Measurements from ENCODE around the gene STX2. TPM values are rescaled to one million over a fixed set of nuclear protein-coding genes. Genes with fewer than 3 reads are reported as not detected.

STX2 gene
- total RNA-seq, 1 donor = 43.8 TPM

DNA sequence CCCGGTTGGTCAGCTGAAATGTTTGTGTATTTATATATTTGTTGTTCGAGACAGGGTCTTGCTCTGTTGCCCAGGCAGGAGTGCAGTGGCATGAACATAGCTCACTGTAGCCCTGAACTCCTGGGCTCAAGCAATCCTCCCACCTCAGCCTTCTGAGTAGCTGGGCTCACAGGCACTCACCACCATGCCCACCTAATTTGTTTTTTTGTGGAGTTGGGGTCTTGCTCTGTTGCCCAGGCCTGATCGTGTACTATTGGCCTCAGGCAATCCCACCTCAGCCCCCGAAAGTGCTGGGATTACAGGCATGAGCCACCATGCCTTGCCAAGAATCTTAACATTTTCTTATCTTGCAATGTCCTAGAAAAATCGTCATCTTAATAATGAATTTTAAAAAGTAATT lies 36.1 kb upstream of the STX2 start:
- Histone ChIP-seq H3K79me2 (ENCODE audit: insufficient read depth, low read length) (peaks cover 27% of the 10 kb centered on the region), H3K9me3 (ENCODE audit: low read depth, low read length) (no peaks in the 10 kb centered on the region), H4K20me1 (ENCODE audit: insufficient read depth, low read length) (peaks cover 36% of the 10 kb centered on the region), H2AFZ (ENCODE audit: low read length) (no peak overlapping the region), H3K36me3 (ENCODE audit: insufficient read depth, low read length) (peaks cover 47% of the 10 kb centered on the region), H3K4me3 (ENCODE audit: insufficient read depth, low read length) (no peak overlapping the region), H3K4me1 (ENCODE audit: insufficient read depth, low read length) (peaks cover 22% of the 10 kb centered on the region), H3K27ac (ENCODE audit: low read depth, low read length) (no peak overlapping the region), H3K4me2 (ENCODE audit: insufficient read depth, low read length) (no peak overlapping the region), H3K27me3 (ENCODE audit: insufficient read depth, low read length) (no peaks in the 10 kb centered on the region)
- no peak for DNase-seq (ENCODE audit: insufficient read length, low spot score, missing footprints)
- TF ChIP-seq, protein P1, sequence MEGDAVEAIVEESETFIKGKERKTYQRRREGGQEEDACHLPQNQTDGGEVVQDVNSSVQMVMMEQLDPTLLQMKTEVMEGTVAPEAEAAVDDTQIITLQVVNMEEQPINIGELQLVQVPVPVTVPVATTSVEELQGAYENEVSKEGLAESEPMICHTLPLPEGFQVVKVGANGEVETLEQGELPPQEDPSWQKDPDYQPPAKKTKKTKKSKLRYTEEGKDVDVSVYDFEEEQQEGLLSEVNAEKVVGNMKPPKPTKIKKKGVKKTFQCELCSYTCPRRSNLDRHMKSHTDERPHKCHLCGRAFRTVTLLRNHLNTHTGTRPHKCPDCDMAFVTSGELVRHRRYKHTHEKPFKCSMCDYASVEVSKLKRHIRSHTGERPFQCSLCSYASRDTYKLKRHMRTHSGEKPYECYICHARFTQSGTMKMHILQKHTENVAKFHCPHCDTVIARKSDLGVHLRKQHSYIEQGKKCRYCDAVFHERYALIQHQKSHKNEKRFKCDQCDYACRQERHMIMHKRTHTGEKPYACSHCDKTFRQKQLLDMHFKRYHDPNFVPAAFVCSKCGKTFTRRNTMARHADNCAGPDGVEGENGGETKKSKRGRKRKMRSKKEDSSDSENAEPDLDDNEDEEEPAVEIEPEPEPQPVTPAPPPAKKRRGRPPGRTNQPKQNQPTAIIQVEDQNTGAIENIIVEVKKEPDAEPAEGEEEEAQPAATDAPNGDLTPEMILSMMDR (IDR thresholded peaks at IDR 0.05; ENCODE audit: extremely low read depth, low read depth, low read length) = no peak

DNA sequence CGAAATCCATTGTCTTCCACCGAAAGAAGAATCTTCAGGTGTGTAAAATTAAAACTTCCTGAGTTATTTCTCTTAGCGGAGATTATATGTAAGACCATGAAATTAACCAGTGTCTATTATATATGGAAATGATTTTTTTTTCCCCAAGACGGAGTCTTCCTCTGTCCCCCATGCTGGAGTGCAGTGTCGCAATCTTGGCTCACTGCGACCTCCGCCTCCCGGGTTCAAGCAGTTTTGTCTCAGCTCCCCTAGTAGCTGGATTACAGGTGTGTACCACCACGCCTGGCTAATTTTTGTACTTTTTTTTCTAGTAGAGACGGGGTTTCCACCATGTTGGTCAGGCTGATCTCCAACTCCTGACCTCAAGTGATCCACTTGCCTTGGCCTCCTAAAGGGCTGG lies 35.6 kb upstream of the STX2 start:
- H3K27ac ChIP-seq (ENCODE audit: low read depth, low read length) = no peak overlapping the region
- no peaks in the 10 kb centered on the region for H3K9me3 ChIP-seq (ENCODE audit: low read depth, low read length)
- H3K36me3 ChIP-seq (ENCODE audit: insufficient read depth, low read length) = peaks cover 47% of the 10 kb centered on the region
- TF ChIP-seq, protein P1 (IDR thresholded peaks at IDR 0.05; ENCODE audit: extremely low read depth, low read depth, low read length) = no peak
- H3K4me3 ChIP-seq (ENCODE audit: insufficient read depth, low read length) = no peak overlapping the region
- peaks cover 19% of the 10 kb centered on the region for H3K4me1 ChIP-seq (ENCODE audit: insufficient read depth, low read length)
- peaks cover 36% of the 10 kb centered on the region for H4K20me1 ChIP-seq (ENCODE audit: insufficient read depth, low read length)
- DNase-seq (ENCODE audit: insufficient read length, low spot score, missing footprints) = no peak
- peaks cover 27% of the 10 kb centered on the region for H3K79me2 ChIP-seq (ENCODE audit: insufficient read depth, low read length)
- H3K27me3 ChIP-seq (ENCODE audit: insufficient read depth, low read length) = no peaks in the 10 kb centered on the region
- no peak overlapping the region for H2AFZ ChIP-seq (ENCODE audit: low read length)
- H3K4me2 ChIP-seq (ENCODE audit: insufficient read depth, low read length) = no peak overlapping the region

- Histone ChIP-seq H3K27me3 (ENCODE audit: insufficient read depth, low read length) (no peaks in the 10 kb centered on the region), H3K27ac (ENCODE audit: low read depth, low read length) (no peak overlapping the region), H3K4me2 (ENCODE audit: insufficient read depth, low read length) (peak overlapping the region; percentile 83), H2AFZ (ENCODE audit: low read length) (no peak overlapping the region), H4K20me1 (ENCODE audit: insufficient read depth, low read length) (peaks cover 36% of the 10 kb centered on the region), H3K79me2 (ENCODE audit: insufficient read depth, low read length) (peaks cover 27% of the 10 kb centered on the region), H3K9me3 (ENCODE audit: low read depth, low read length) (no peaks in the 10 kb centered on the region), H3K4me3 (ENCODE audit: insufficient read depth, low read length) (no peak overlapping the region), H3K4me1 (ENCODE audit: insufficient read depth, low read length) (peaks cover 19% of the 10 kb centered on the region), H3K36me3 (ENCODE audit: insufficient read depth, low read length) (peaks cover 47% of the 10 kb centered on the region)
- TF ChIP-seq, protein P1 (IDR thresholded peaks at IDR 0.05; ENCODE audit: extremely low read depth, low read depth, low read length) = no peak
- no peak for DNase-seq (ENCODE audit: insufficient read length, low spot score, missing footprints)
Observed at GRCh38 chr12:130873825-130874224, 34.8 kb upstream of the STX2 start.

DNA sequence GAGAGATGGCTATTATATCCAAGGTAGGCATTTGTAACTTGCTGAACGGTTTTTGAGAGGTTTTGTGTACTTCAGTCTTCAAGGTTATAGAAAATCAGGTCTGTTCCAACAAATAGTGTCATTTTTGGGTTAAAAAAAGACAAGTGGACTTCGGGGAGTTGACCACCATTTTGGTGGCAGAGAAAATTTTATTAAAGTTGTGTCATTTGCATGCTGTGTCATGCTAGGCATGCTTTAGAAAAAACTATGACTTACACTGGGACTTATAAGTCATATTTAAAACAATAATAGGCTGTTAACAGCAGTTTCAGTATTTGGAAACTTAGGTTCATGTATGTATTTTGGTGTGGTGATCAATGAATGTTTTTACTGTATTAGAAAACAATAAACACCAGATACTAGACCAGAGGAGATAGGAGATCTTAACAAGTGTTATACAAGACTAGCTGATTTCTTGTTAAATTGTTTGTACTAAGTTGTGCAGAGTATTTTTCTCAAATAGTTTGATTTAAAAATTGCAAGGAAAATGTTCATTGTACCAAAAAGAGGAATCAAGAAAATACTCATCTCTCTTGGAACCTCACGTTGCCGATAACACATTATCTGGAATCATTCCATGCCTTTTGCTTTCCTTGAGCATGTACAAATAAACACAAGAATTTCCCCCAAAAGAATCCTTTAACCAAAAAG lies 34.2 kb upstream of the STX2 start:
- Histone ChIP-seq H3K27ac (ENCODE audit: low read depth, low read length) (peak overlapping the region; percentile 83), H3K9me3 (ENCODE audit: low read depth, low read length) (no peaks in the 10 kb centered on the region), H2AFZ (ENCODE audit: low read length) (peak overlapping the region; percentile 28), H4K20me1 (ENCODE audit: insufficient read depth, low read length) (peaks cover 36% of the 10 kb centered on the region), H3K4me3 (ENCODE audit: insufficient read depth, low read length) (peak overlapping the region; percentile 82), H3K36me3 (ENCODE audit: insufficient read depth, low read length) (peaks cover 47% of the 10 kb centered on the region), H3K27me3 (ENCODE audit: insufficient read depth, low read length) (no peaks in the 10 kb centered on the region), H3K79me2 (ENCODE audit: insufficient read depth, low read length) (peaks cover 27% of the 10 kb centered on the region), H3K4me1 (ENCODE audit: insufficient read depth, low read length) (peaks cover 19% of the 10 kb centered on the region), H3K4me2 (ENCODE audit: insufficient read depth, low read length) (peak overlapping the region; percentile 83)
- DNase-seq (ENCODE audit: insufficient read length, low spot score, missing footprints) = no peak
- TF ChIP-seq, protein P1 (IDR thresholded peaks at IDR 0.05; ENCODE audit: extremely low read depth, low read depth, low read length) = no peak

Measured in osteoblast (primary cell).